Measurements from ENCODE around the gene TAF11L5.

DNA sequence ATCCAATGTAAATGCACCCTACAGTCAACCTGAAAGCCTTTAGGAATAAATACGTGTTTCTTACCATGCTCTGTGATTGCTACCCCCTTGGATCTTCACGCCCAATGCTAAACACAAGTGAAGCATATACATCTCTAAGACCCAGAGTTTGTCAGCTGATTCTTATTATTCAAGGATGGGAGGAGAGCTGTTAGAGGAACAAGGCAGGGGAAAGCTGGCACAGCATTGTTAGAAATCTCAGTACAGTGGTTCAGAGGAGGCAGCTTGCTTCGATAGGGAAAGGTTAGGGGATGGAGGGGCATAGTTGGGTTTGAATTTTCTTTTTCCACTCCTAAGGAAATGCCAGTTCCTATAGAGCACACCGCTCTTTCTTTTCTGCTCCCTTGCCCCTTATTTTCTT is 43.7 kb upstream of the TAF11L5 start:
- TF ChIP-seq GATA3 (IDR thresholded peaks at IDR 0.05; ENCODE audit: low read depth, low read length) (no peak), GATA2 (IDR thresholded peaks at IDR 0.05; ENCODE audit: low read depth, low read length) (no peak)
